ENCODE results near the gene KRT79.

DNA sequence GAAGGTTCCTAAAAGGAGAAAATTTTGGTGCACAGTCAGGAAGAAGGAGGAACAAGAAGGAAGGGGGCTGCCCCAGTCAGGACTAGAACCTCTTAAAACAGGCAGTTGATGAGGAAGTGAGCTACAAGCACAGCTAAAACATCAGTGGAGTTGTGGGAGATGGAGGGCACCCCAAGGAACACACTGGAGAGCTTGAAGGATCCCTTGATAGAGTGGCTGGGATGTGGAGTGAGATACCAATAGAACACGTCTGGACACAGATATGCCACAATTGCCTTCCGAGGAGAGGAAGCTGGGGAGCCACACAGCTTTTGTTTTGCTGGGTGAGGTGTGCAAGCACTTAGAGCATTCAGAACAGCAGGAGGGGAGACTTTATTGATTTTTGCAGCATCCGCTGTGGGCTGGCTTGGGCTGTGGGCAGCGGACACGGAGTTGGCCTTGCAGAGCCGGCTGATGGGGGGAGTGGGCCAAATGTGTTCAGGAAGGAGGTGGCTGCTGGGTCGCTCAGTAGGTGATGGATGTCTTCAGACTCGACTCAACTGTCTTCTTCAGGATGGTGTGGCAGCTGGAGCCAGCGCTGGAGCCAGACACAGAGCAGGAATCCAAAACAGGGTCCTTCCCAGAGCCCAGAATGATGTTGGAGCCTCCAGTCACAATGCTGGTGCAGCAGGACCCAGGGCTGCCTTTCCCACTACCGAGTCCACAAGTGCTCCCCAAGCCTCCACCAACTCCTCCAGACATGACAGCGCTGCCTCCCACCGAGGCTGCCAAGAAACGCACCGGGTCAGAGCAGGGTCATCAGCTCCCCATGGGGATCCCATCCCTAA, 4.7 kb upstream of the KRT79 start:
- TF ChIP-seq, protein P1, sequence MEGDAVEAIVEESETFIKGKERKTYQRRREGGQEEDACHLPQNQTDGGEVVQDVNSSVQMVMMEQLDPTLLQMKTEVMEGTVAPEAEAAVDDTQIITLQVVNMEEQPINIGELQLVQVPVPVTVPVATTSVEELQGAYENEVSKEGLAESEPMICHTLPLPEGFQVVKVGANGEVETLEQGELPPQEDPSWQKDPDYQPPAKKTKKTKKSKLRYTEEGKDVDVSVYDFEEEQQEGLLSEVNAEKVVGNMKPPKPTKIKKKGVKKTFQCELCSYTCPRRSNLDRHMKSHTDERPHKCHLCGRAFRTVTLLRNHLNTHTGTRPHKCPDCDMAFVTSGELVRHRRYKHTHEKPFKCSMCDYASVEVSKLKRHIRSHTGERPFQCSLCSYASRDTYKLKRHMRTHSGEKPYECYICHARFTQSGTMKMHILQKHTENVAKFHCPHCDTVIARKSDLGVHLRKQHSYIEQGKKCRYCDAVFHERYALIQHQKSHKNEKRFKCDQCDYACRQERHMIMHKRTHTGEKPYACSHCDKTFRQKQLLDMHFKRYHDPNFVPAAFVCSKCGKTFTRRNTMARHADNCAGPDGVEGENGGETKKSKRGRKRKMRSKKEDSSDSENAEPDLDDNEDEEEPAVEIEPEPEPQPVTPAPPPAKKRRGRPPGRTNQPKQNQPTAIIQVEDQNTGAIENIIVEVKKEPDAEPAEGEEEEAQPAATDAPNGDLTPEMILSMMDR (conservative IDR thresholded peaks at IDR 0.05 in 1 of 2, IDR thresholded peaks at IDR 0.05 in 1 of 2; ENCODE audit: low read depth in 1 of 2, low read length in 2 of 2) = no peak
- no peak for TF ChIP-seq EZH2 (IDR thresholded peaks at IDR 0.05; ENCODE audit: low read length, missing control alignments)

All from fibroblast of lung (primary cell).